Neural cell (in vitro differentiated cells): ENCODE measurements around the gene AQP5. TPM values are rescaled to one million over a fixed set of nuclear protein-coding genes. Genes with fewer than 3 reads are reported as not detected.

Experiments used
- H2AFZ ChIP-seq: fragments of 200-600, 300-800 bp; sonication (generic), shearing (Covaris generic); 2 replicates; pipeline ENCODE4 v1.6.0; 2014; ENCODE audit warnings: low read depth, mild to moderate bottlenecking, antibody characterized with exemption, low read length, moderate library complexity
- H3F3A ChIP-seq: fragments of 200-600 bp; shearing (Covaris generic); 2 replicates; pipeline ENCODE4 v1.6.1; 2016; ENCODE audit warnings: mild to moderate bottlenecking, moderate library complexity, mixed read lengths, antibody characterized with exemption, low read length; ENCODE audit not compliant: insufficient read depth, poor library complexity, severe bottlenecking
- H3K27ac ChIP-seq: fragments of 200-600, 300-800 bp; sonication (generic), shearing (Covaris generic); 2 replicates; pipeline ENCODE4 v1.5.1; 2014; ENCODE audit warnings: mild to moderate bottlenecking, low read length, moderate library complexity
- H3K27me3 ChIP-seq: fragments of 300-800, 200-600 bp; sonication (generic), shearing (Covaris generic); 2 replicates; pipeline ENCODE4 v1.6.0; 2014; ENCODE audit warnings: mild to moderate bottlenecking, low read depth, low read length, moderate library complexity; ENCODE audit not compliant: insufficient read depth
- H3K36me3 ChIP-seq: fragments of 300-800, 200-600 bp; sonication (generic), shearing (Covaris generic); 2 replicates; pipeline ENCODE4 v1.5.1; 2014; ENCODE audit warnings: mild to moderate bottlenecking, antibody characterized with exemption, low read length, moderate library complexity; ENCODE audit not compliant: insufficient read depth
- H3K4me2 ChIP-seq: fragments of 300-800, 200-600 bp; sonication (generic), shearing (Covaris generic); 2 replicates; pipeline ENCODE4 v1.6.0; 2014; ENCODE audit warnings: mild to moderate bottlenecking, low read length
- H3K4me3 ChIP-seq: fragments of 300-800, 200-600 bp; sonication (generic), shearing (Covaris generic); 2 replicates; pipeline ENCODE4 v1.5.1; 2014; ENCODE audit warnings: mild to moderate bottlenecking, low read length, moderate library complexity
- H3K79me2 ChIP-seq: fragments of 200-600 bp; shearing (Covaris generic); replicated peaks from 2 replicates; pipeline ENCODE4 v1.6.0; 2014; ENCODE audit warnings: mild to moderate bottlenecking, low read length, moderate library complexity; ENCODE audit not compliant: insufficient read depth
- H3K9ac ChIP-seq: fragments of 300-800, 200-600 bp; sonication (generic), shearing (Covaris generic); 2 replicates; pipeline ENCODE4 v1.6.1; 2016; ENCODE audit warnings: mild to moderate bottlenecking, low read length, mixed read lengths
- H3K9me2 ChIP-seq: fragments of 200-600 bp; shearing (Covaris generic); 2 replicates; pipeline ENCODE4 v1.6.1; 2016; ENCODE audit warnings: mild to moderate bottlenecking, low read length, mixed read lengths; ENCODE audit not compliant: insufficient read depth
- H3K9me3 ChIP-seq: fragments of 200-600, 300-800 bp; sonication (generic), shearing (Covaris generic); 2 replicates; pipeline ENCODE4 v1.6.1; 2016; ENCODE audit warnings: mild to moderate bottlenecking, mixed run types, low read length, moderate library complexity, mixed read lengths
- H4K20me1 ChIP-seq: fragments of 200-600 bp; shearing (Covaris generic); 2 replicates; pipeline ENCODE4 v1.6.1; 2016; ENCODE audit warnings: mild to moderate bottlenecking, mixed run types; ENCODE audit not compliant: insufficient read depth
- CTCF ChIP-seq: fragments of 450-650 bp; IDR thresholded peaks from 2 replicates; pipeline ENCODE4 v1.5.1; 2014; ENCODE audit warnings: antibody characterized with exemption, mild to moderate bottlenecking, moderate library complexity; ENCODE audit not compliant: poor library complexity, severe bottlenecking
- EP300 ChIP-seq: fragments of 450-650 bp; conservative IDR thresholded peaks from 2 replicates; pipeline ENCODE4 v1.6.1; 2014; ENCODE audit warnings: antibody characterized with exemption, mild to moderate bottlenecking, moderate library complexity; ENCODE audit not compliant: poor library complexity, severe bottlenecking
- EZH2 ChIP-seq: fragments of 200-600, 300-800 bp; shearing (Covaris generic), sonication (generic); IDR thresholded peaks from 2 replicates; pipeline ENCODE4 v1.6.1; 2014; ENCODE audit warnings: antibody characterized with exemption, low read length, borderline replicate concordance, mild to moderate bottlenecking; ENCODE audit not compliant: insufficient read depth, poor library complexity, severe bottlenecking
- MXI1 ChIP-seq: fragments of 450-650 bp; conservative IDR thresholded peaks from 2 replicates; pipeline ENCODE4 v1.6.1; 2014; ENCODE audit warnings: antibody characterized with exemption, mild to moderate bottlenecking; ENCODE audit not compliant: poor library complexity, severe bottlenecking
- POLR2AphosphoS5 ChIP-seq: IDR thresholded peaks from 2 replicates; pipeline ENCODE4 v1.6.1; 2012
- RAD21 ChIP-seq: fragments of 450-650 bp; conservative IDR thresholded peaks from 2 replicates; pipeline ENCODE4 v1.6.1; 2014; ENCODE audit warnings: antibody characterized with exemption, mild to moderate bottlenecking, moderate library complexity
- REST ChIP-seq: IDR thresholded peaks from 2 replicates; pipeline ENCODE4 v1.6.1; 2012; ENCODE audit warnings: borderline replicate concordance
- SMC3 ChIP-seq: fragments of 450-650 bp; conservative IDR thresholded peaks from 2 replicates; pipeline ENCODE4 v1.6.1; 2014; ENCODE audit warnings: antibody characterized with exemption, mild to moderate bottlenecking, moderate library complexity; ENCODE audit not compliant: poor library complexity
- TAF1 ChIP-seq: IDR thresholded peaks from 2 replicates; pipeline ENCODE4 v1.6.1; 2012; ENCODE audit warnings: low read depth
- polyA plus RNA-seq: library from polyadenylated mRNA; depleted of rRNA; stranded (reverse); fragments of >200 nt; gene quantifications from 2 replicates; pipeline ENCODE4 v1.2.3, GENCODE V29; 2014

AQP5 gene
- polyA plus RNA-seq, 1 donor from 2014 or later = not detected

- H3K9me2 ChIP-seq = no peaks in the 10 kb centered on the region
- no peak overlapping the region for H3K4me2 ChIP-seq
- H3F3A ChIP-seq = no peaks in the 10 kb centered on the region
- no peaks in the 10 kb centered on the region for H4K20me1 ChIP-seq
- no peak overlapping the region for H3K9ac ChIP-seq
- no peak for TF ChIP-seq SMC3
- no peak for TF ChIP-seq REST
- no peak for TF ChIP-seq MXI1
- no peak for TF ChIP-seq POLR2AphosphoS5
- TF ChIP-seq RAD21 = no peak
- no peak for TF ChIP-seq TAF1
- TF ChIP-seq EZH2 = no peak
- H3K4me3 ChIP-seq = no peak overlapping the region
- H3K79me2 ChIP-seq = no peaks in the 10 kb centered on the region
- H3K27ac ChIP-seq = no peak overlapping the region
- no peaks in the 10 kb centered on the region for H3K36me3 ChIP-seq
- no peaks in the 10 kb centered on the region for H3K9me3 ChIP-seq
- no peak overlapping the region for H2AFZ ChIP-seq
- no peaks in the 10 kb centered on the region for H3K27me3 ChIP-seq
These were observed 27.9 kb upstream of the AQP5 start for GRCh38 chr12:49933796-49934195.

- TF ChIP-seq SMC3 (no peak), EP300 (no peak), CTCF (no peak), EZH2 (no peak)
- H3K4me2 ChIP-seq = no peak overlapping the region
- H3F3A ChIP-seq = no peaks in the 10 kb centered on the region
- no peaks in the 10 kb centered on the region for H3K36me3 ChIP-seq
- no peaks in the 10 kb centered on the region for H3K9me2 ChIP-seq
- no peaks in the 10 kb centered on the region for H4K20me1 ChIP-seq
- no peak overlapping the region for H3K9ac ChIP-seq
- H3K27me3 ChIP-seq = no peaks in the 10 kb centered on the region
- H2AFZ ChIP-seq = no peak overlapping the region
- H3K9me3 ChIP-seq = no peaks in the 10 kb centered on the region
- H3K79me2 ChIP-seq = no peaks in the 10 kb centered on the region
- H3K27ac ChIP-seq = no peak overlapping the region
- H3K4me3 ChIP-seq = no peak overlapping the region
These were observed 27.2 kb upstream of the AQP5 start for GRCh38 chr12:49934505-49934904.

DNA sequence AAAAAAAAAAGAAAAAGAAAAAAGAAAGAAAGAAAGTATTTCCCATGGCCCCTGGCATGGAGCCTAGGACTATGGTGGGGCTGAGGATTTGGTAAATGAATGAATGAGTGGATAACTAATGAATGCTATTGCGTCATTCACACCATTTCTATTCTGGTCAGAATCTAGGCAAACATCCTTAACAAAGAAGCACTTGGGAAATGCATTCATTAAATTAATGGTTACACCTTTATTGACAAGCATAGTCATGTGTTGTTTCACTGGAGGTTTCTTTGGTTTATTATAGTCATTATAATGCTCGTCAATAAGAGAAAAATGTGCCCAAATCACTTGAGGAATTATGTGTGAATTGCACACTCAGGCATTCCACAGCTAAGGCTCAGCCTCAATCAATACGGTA lies 24.7 kb upstream of the AQP5 start:
- H3K4me3 ChIP-seq = no peak overlapping the region
- no peaks in the 10 kb centered on the region for H3K9me3 ChIP-seq
- no peaks in the 10 kb centered on the region for H3K9me2 ChIP-seq
- no peaks in the 10 kb centered on the region for H3K27me3 ChIP-seq
- H2AFZ ChIP-seq = no peak overlapping the region
- TF ChIP-seq EZH2 = no peak
- TF ChIP-seq TAF1 = no peak
- no peak for TF ChIP-seq SMC3
- no peak for TF ChIP-seq MXI1
- no peak for TF ChIP-seq CTCF
- TF ChIP-seq EP300 = no peak
- no peaks in the 10 kb centered on the region for H3F3A ChIP-seq
- H3K4me2 ChIP-seq = no peak overlapping the region
- no peaks in the 10 kb centered on the region for H3K79me2 ChIP-seq
- H3K9ac ChIP-seq = no peak overlapping the region
- no peak overlapping the region for H3K27ac ChIP-seq
- no peaks in the 10 kb centered on the region for H3K36me3 ChIP-seq
- no peaks in the 10 kb centered on the region for H4K20me1 ChIP-seq
